ENCODE measurements around the gene DNTTIP2.

DNTTIP2 gene

GRCh38 chr1:93842750-93843500, 36.1 kb downstream of the DNTTIP2 start:
- no peak overlapping the region for H3K4me3 ChIP-seq (ENCODE audit: low read depth, low read length)
- H3K27ac ChIP-seq, result no peak overlapping the region
- no peak for TF ChIP-seq CTCF (IDR thresholded peaks at IDR 0.05; ENCODE audit: low read depth, low read length)
- DNase-seq, result no peak
- no peaks in the 10 kb centered on the region for H3K9me3 ChIP-seq (ENCODE audit: severe bottlenecking)
- H3K27me3 ChIP-seq (ENCODE audit: insufficient read depth, low read depth, severe bottlenecking), result no peaks in the 10 kb centered on the region
- peaks cover 4% of the 10 kb centered on the region for H3K36me3 ChIP-seq

GRCh38 chr1:93841771-93842170, 37.2 kb downstream of the DNTTIP2 start:
- no peak for DNase-seq
- Histone ChIP-seq H3K9me3 (ENCODE audit: severe bottlenecking) (no peaks in the 10 kb centered on the region), H3K27ac (no peak overlapping the region), H3K36me3 (peaks cover 4% of the 10 kb centered on the region; the same call in 1 of the 2 replicates), H3K27me3 (ENCODE audit: insufficient read depth, low read depth, severe bottlenecking) (no peaks in the 10 kb centered on the region), H3K4me3 (ENCODE audit: low read depth, low read length) (no peak overlapping the region)
- no peak for TF ChIP-seq CTCF (IDR thresholded peaks at IDR 0.05; ENCODE audit: low read depth, low read length)

GRCh38 chr1:93840956-93841482, 38.0 kb downstream of the DNTTIP2 start:
- TF ChIP-seq CTCF (IDR thresholded peaks at IDR 0.05; ENCODE audit: low read depth, low read length), result no peak
- no peak overlapping the region for H3K27ac ChIP-seq
- no peaks in the 10 kb centered on the region for H3K9me3 ChIP-seq (ENCODE audit: severe bottlenecking)
- H3K4me3 ChIP-seq (ENCODE audit: low read depth, low read length), result no peak overlapping the region
- no peak for DNase-seq
- H3K36me3 ChIP-seq, result no peaks in the 10 kb centered on the region
- no peaks in the 10 kb centered on the region for H3K27me3 ChIP-seq (ENCODE audit: insufficient read depth, low read depth, severe bottlenecking)

GRCh38 chr1:93839753-93840152, 39.3 kb downstream of the DNTTIP2 start:
- TF ChIP-seq CTCF (IDR thresholded peaks at IDR 0.05; ENCODE audit: low read depth, low read length), result no peak
- no peak for DNase-seq
- no peaks in the 10 kb centered on the region for H3K27me3 ChIP-seq (ENCODE audit: insufficient read depth, low read depth, severe bottlenecking)
- H3K27ac ChIP-seq, result no peak overlapping the region
- no peaks in the 10 kb centered on the region for H3K36me3 ChIP-seq
- H3K9me3 ChIP-seq (ENCODE audit: severe bottlenecking), result no peaks in the 10 kb centered on the region
- H3K4me3 ChIP-seq (ENCODE audit: low read depth, low read length), result no peak overlapping the region

GRCh38 chr1:93839307-93839706, 39.7 kb downstream of the DNTTIP2 start:
- Histone ChIP-seq H3K27ac (no peak overlapping the region), H3K27me3 (ENCODE audit: insufficient read depth, low read depth, severe bottlenecking) (no peaks in the 10 kb centered on the region), H3K9me3 (ENCODE audit: severe bottlenecking) (peaks cover 1% of the 10 kb centered on the region), H3K36me3 (no peaks in the 10 kb centered on the region), H3K4me3 (ENCODE audit: low read depth, low read length) (no peak overlapping the region)
- TF ChIP-seq CTCF (IDR thresholded peaks at IDR 0.05; ENCODE audit: low read depth, low read length), result no peak
- DNase-seq, result no peak

All from WERI-Rb-1 (cell line).